NK-92 (cell line): ENCODE data around the gene ALPK1.
"Not testable (repeated sequence)": the region's sequence is repeated elsewhere in the genome, so short reads cannot be mapped to it uniquely, and the experiment has no call there.

Experiments
- DNase-seq: peaks from one replicate; lab custom pipeline; 2025; ENCODE audit not compliant: unreplicated experiment; lab: John Stamatoyannopoulos, UW

ALPK1 gene

GRCh38 chr4:112296949-112297880 lies at the start of gene ALPK1:
ALPK1 (plus strand) TSS chr4:112297369.
- no peak for DNase-seq

- no peak for DNase-seq
Observed at GRCh38 chr4:112251019-112251643, 46.0 kb upstream of the ALPK1 start.

- DNase-seq: no peak
Observed at GRCh38 chr4:112252234-112252633, 44.9 kb upstream of the ALPK1 start.

GRCh38 chr4:112253382-112254000 lies 43.7 kb upstream of the ALPK1 start:
- no peak for DNase-seq

- no peak for DNase-seq
Observed at GRCh38 chr4:112257098-112257497, 40.1 kb upstream of the ALPK1 start.

- no peak for DNase-seq
Observed at GRCh38 chr4:112266823-112267222, 30.3 kb upstream of the ALPK1 start.

GRCh38 chr4:112270051-112270450 lies 27.1 kb upstream of the ALPK1 start:
- no peak for DNase-seq

- no peak for DNase-seq
Observed at GRCh38 chr4:112270640-112271421, 26.3 kb upstream of the ALPK1 start.

GRCh38 chr4:112272292-112272691 lies 24.9 kb upstream of the ALPK1 start:
- DNase-seq: no peak

GRCh38 chr4:112274959-112275358 lies 22.2 kb upstream of the ALPK1 start:
- no peak for DNase-seq

- no peak for DNase-seq
Observed at GRCh38 chr4:112276113-112276512, 21.1 kb upstream of the ALPK1 start.

- no peak for DNase-seq
Observed at GRCh38 chr4:112277220-112277619, 19.9 kb upstream of the ALPK1 start.

- no peak for DNase-seq
Observed at GRCh38 chr4:112277705-112278448, 19.3 kb upstream of the ALPK1 start.

GRCh38 chr4:112279025-112279881 lies 17.9 kb upstream of the ALPK1 start:
- no peak for DNase-seq

- no peak for DNase-seq
Observed at GRCh38 chr4:112279882-112280315, 17.3 kb upstream of the ALPK1 start.

- no peak for DNase-seq
Observed at GRCh38 chr4:112280386-112281056, 16.6 kb upstream of the ALPK1 start.

GRCh38 chr4:112281895-112282398 lies 15.2 kb upstream of the ALPK1 start:
- not testable (repeated sequence) for DNase-seq

- no peak for DNase-seq
Observed at GRCh38 chr4:112282860-112283667, 14.1 kb upstream of the ALPK1 start.
